K562 (cell line): ENCODE data around the gene HEXD. TPM values are rescaled to one million over a fixed set of nuclear protein-coding genes. Genes with fewer than 3 reads are reported as not detected.

ENCODE experiments used
- ARID4B ChIP-seq: sonication (generic); formaldehyde crosslinking; IDR thresholded peaks from 2 replicates; pipeline ENCODE4 v1.8.0; 2022; ENCODE audit warnings: mild to moderate bottlenecking, missing genetic modification reagents
- CLOCK ChIP-seq: fragments of 250-450 bp; sonication (Bioruptor Pico); IDR thresholded peaks from 2 replicates; pipeline ENCODE4 v1.4.0; 2020; ENCODE audit warnings: mild to moderate bottlenecking, moderate library complexity, borderline replicate concordance
- E2F5 ChIP-seq: sonication (generic); formaldehyde crosslinking; IDR thresholded peaks from 2 replicates; pipeline ENCODE4 v1.8.0; 2022; ENCODE audit warnings: mild to moderate bottlenecking, missing genetic modification reagents
- EGR1 ChIP-seq: fragments of 450-650 bp; conservative IDR thresholded peaks from 2 replicates; pipeline ENCODE4 v1.6.1; 2017; ENCODE audit warnings: mild to moderate bottlenecking
- ERF ChIP-seq: fragments of 450-650 bp; formaldehyde crosslinking; IDR thresholded peaks from 2 replicates; pipeline ENCODE4 v1.4.0; 2020; ENCODE audit warnings: mild to moderate bottlenecking, mixed read lengths
- GABPA ChIP-seq: fragments of 200-800 bp; sonication (Bioruptor generic); conservative IDR thresholded peaks from 2 replicates; pipeline ENCODE4 v1.6.1; 2016; ENCODE audit warnings: low read depth, missing genetic modification characterization, missing compliant biosample characterization
- IRF9 ChIP-seq: fragments of 450-650 bp; IDR thresholded peaks from 2 replicates; pipeline ENCODE4 v1.6.1; 2016; ENCODE audit warnings: missing biosample characterization, missing genetic modification characterization
- SAP30 ChIP-seq: fragments of 200-600 bp; sonication (generic); IDR thresholded peaks from 2 replicates; pipeline ENCODE4 v1.6.1; 2012; ENCODE audit warnings: borderline replicate concordance, low read depth, mild to moderate bottlenecking, moderate library complexity, low read length, control low read depth, inconsistent platforms; ENCODE audit not compliant: insufficient read depth, poor library complexity, severe bottlenecking
- SFPQ ChIP-seq: fragments of 200-400 bp; formaldehyde crosslinking; IDR thresholded peaks from 2 replicates; pipeline ENCODE4 v1.6.1; 2017; ENCODE audit warnings: mild to moderate bottlenecking, low read depth, low read length, moderate library complexity
- ZNF518B ChIP-seq: fragments of 250-450 bp; sonication (Bioruptor Pico); IDR thresholded peaks from 2 replicates; pipeline ENCODE4 v1.5.0; 2021; ENCODE audit warnings: mild to moderate bottlenecking, moderate library complexity
- ZZZ3 ChIP-seq: fragments of 450-650 bp; IDR thresholded peaks from 2 replicates; pipeline ENCODE4 v1.6.1; 2016; ENCODE audit warnings: antibody characterized with exemption, mild to moderate bottlenecking, moderate library complexity
- polyA plus RNA-seq, 8 experiments: library from polyadenylated mRNA; depleted of rRNA in 4 of 8; stranded (reverse) in 5 of 8; unstranded in 3 of 8; fragments of >200 nt; fragmentation: Nextera tagmentation in 2 of 8; fragmentation: Illumina TruSeq in 1 of 8; extraction: Ambion mirVana in 2 of 8; extraction: Trizol in 1 of 8; gene quantifications; 2 replicates each; pipeline versions ENCODE4 v1.2.1 to v1.2.3, GENCODE V29; 2011 to 2014; ENCODE audit warnings: inconsistent platforms in 1 of 8, missing spikeins in 1 of 8
- total RNA-seq, 7 experiments: library from RNA; depleted of rRNA in 6 of 7; stranded (reverse); fragments of >200 nt in 6 of 7; fragmentation: Illumina TruSeq in 2 of 7; extraction: Trizol in 2 of 7; gene quantifications; 2 replicates each; pipeline versions ENCODE4 v1.2.1 to v1.2.3, GENCODE V29; 2011 to 2021; ENCODE audit warnings: low replicate concordance in 1 of 7

Gene HEXD
- total and polyA plus RNA-seq, 9 of the 15 experiments (the other 6 are each of a cell fraction or from before 2014, with no cell fraction given), result 1.0 to 25.3 (median 10.0) TPM

GRCh38 chr17:82458885-82459424 lies 40.8 kb downstream of the HEXD start (continued):
- TF ChIP-seq IRF9 (tag), result no peak
- TF ChIP-seq EGR1, result no peak
- peak; percentile 75 for TF ChIP-seq SAP30
- no peak for TF ChIP-seq ZZZ3
- TF ChIP-seq ZNF518B (CRISPR knock-in tag), result no peak
- TF ChIP-seq GABPA, result no peak
- no peak for TF ChIP-seq SFPQ
- TF ChIP-seq ERF (CRISPR knock-in tag), result no peak
- no peak for TF ChIP-seq CLOCK
- 0 out of 2 replicates have a peak, but pooled peaks have one; percentile 5 for TF ChIP-seq ARID4B
- 0 out of 2 replicates have a peak, but pooled peaks have one; percentile 51 for TF ChIP-seq E2F5 (CRISPR knock-in tag)
